Brain microvascular endothelial cell (primary cell): ENCODE measurements around the gene TLE6.
"Not testable (repeated sequence)": the region's sequence is repeated elsewhere in the genome, so short reads cannot be mapped to it uniquely, and the experiment has no call there.

Source experiments
- DNase-seq: peaks from one replicate; pipeline ENCODE4 v3.0.0-alpha.2; 2020
- H3K27ac ChIP-seq: fragments of 250-450 bp; sonication (Bioruptor Pico); 2 replicates; pipeline ENCODE4 v1.5.1; 2020; ENCODE audit warnings: mild to moderate bottlenecking, moderate library complexity
- H3K27me3 ChIP-seq: fragments of 250-450 bp; sonication (Bioruptor Pico); replicated peaks from 2 replicates; pipeline ENCODE4 v1.5.1; 2020; ENCODE audit warnings: mild to moderate bottlenecking
- H3K36me3 ChIP-seq: fragments of 250-450 bp; sonication (Bioruptor Pico); replicated peaks from 2 replicates; pipeline ENCODE4 v1.5.1; 2020; ENCODE audit warnings: mild to moderate bottlenecking
- H3K4me3 ChIP-seq: 2 replicates; pipeline ENCODE4 v1.5.1; 2011; ENCODE audit warnings: low read depth, mild to moderate bottlenecking, control low read depth, low read length, moderate library complexity
- in situ Hi-C: cut with HindIII; loops from 2 replicates; pipeline ENCODE4 v1.10.0; 2017; ENCODE audit warnings: low sequenced_read_pairs, low pct_ligation_motif_present
- TF ChIP-seq, protein P1 (sequence below): IDR thresholded peaks from 2 replicates; pipeline ENCODE4 v1.5.1; 2011; ENCODE audit warnings: low read depth, mild to moderate bottlenecking, moderate library complexity, low read length, control low read depth, inconsistent platforms; ENCODE audit errors: missing control alignments

TLE6 gene

DNA sequence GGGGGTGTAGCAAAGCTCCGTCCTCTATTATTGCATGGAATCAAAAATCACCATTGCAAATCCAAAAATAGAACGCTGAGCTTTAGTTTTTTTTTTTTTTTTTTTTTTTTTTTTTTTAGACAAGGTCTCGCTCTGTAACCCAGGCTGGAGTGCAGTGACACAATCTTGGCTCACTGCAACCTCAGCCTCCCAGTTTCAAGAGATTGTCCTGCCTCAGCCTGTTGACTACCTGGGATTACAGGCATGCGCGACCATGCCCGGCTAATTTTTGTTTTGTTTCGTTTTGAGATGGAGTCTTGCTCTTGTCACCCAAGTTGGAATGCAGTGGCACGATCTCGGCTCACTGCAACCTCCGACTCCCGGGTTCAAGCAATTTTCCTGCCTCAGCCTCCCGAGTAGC lies 17.2 kb upstream of the TLE6 start:
- Histone ChIP-seq H3K27me3 (no peaks in the 10 kb centered on the region), H3K36me3 (no peaks in the 10 kb centered on the region), H3K4me3 (no peak overlapping the region), H3K27ac (no peak overlapping the region)
- in situ Hi-C loops = no loop called here
- TF ChIP-seq, protein P1, sequence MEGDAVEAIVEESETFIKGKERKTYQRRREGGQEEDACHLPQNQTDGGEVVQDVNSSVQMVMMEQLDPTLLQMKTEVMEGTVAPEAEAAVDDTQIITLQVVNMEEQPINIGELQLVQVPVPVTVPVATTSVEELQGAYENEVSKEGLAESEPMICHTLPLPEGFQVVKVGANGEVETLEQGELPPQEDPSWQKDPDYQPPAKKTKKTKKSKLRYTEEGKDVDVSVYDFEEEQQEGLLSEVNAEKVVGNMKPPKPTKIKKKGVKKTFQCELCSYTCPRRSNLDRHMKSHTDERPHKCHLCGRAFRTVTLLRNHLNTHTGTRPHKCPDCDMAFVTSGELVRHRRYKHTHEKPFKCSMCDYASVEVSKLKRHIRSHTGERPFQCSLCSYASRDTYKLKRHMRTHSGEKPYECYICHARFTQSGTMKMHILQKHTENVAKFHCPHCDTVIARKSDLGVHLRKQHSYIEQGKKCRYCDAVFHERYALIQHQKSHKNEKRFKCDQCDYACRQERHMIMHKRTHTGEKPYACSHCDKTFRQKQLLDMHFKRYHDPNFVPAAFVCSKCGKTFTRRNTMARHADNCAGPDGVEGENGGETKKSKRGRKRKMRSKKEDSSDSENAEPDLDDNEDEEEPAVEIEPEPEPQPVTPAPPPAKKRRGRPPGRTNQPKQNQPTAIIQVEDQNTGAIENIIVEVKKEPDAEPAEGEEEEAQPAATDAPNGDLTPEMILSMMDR = no peak
- DNase-seq = no peak

DNA sequence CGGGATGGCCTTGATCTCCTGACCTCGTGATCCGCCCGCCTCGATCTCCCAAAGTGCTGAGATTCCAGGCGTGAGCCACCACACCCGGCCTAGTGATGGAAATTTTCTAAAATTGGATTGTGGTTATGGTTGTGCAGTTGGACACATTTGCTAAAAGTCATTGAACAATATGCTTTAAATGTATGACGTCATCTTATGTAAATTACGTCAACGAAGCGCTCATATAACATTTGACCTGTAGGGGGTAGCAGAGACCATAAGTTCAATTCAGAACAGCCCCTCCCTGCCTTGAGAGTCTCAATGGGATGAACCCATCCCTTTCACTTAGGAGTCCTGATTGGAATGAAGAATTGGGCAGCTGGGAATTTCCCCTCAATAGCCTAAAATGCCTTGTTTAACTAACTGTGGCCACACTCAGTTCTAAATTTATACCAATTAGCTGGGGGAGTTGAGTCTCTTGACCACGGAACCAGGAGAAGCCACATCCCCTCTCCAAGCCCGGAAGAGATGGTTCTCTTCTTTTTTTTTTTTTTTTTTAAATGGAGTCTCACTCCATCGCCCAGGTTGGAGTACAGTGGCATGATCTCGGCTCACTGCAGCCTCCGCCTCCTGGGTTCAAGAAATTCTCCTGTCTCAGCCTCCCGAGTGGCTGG lies 15.2 kb upstream of the TLE6 start:
- no peak overlapping the region for H3K4me3 ChIP-seq
- TF ChIP-seq, protein P1 = peak; percentile 69
- DNase-seq = peak; percentile 74
- H3K27me3 ChIP-seq = no peaks in the 10 kb centered on the region
- in situ Hi-C loops = no loop called here
- H3K36me3 ChIP-seq = no peaks in the 10 kb centered on the region
- no peak overlapping the region for H3K27ac ChIP-seq

DNA sequence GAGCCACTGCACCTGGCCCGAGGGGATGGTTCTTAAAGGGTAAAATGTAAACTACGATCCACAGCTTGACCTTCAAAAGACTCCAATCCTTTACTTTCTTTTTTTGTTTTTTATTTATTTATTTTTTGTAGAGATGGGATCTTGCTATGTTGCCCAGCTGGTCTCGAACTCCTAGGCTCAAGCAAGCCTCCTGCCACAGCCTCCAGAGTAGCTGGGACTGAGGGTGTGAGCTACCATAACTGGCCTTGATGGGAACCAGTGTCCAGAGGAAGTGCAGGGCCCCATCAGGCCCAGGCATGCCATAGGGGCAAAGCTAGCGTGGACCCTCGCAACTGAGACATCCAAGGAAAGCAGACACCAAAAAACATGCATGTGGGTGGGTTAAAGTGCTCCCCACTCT lies 14.2 kb upstream of the TLE6 start:
- DNase-seq = no peak
- TF ChIP-seq, protein P1 = no peak

DNA sequence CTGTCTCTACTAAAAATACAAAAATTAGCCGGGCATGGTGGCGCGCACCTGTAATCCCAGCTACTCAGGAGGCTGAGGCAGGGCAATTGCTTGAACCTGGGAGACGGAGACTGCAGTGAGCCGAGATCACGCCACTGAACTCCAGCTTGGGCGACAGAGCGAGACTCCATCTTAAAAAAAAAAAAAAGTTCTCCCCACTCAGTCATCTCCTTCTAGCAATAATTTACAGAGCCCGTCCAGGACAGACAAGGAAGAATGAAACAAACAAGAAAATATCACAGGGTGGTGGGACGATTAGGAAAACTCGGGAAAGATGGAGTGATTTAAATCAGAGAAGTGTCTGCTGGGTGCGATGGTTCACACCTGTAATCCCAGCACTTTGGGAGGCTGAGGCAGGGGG lies 13.7 kb upstream of the TLE6 start:
- in situ Hi-C loops, DNase-seq: not testable (repeated sequence)

More for the DNA sequence above, 14.2 kb upstream of the TLE6 start:
- H3K36me3 ChIP-seq = no peaks in the 10 kb centered on the region
- no peak overlapping the region for H3K27ac ChIP-seq
- in situ Hi-C loops = no loop called here
- no peaks in the 10 kb centered on the region for H3K27me3 ChIP-seq
- no peak overlapping the region for H3K4me3 ChIP-seq

DNA sequence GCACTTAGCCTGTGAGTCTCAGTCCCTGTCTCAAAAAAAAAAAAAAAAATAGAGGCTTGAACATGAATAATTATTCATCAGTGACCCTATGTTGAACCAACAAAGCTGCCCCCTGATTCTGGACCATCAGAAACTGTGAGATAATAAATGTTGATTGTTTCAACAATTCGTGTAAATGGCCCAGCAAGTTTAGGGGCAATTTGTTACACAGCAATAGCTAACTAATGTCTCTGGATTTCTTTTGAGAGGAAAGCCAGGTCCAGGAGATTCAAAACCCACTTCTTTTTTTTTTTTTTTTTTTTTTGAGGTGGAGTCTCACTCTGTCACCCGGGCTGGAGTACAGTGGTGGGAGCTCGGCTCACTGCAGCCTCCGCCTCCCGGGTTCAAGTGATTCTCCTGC lies 12.5 kb upstream of the TLE6 start:
- TF ChIP-seq, protein P1 = no peak

More for the DNA sequence above, 13.7 kb upstream of the TLE6 start:
- not testable (repeated sequence) for H3K27ac ChIP-seq, H3K27me3 ChIP-seq, H3K4me3 ChIP-seq, H3K36me3 ChIP-seq

DNA sequence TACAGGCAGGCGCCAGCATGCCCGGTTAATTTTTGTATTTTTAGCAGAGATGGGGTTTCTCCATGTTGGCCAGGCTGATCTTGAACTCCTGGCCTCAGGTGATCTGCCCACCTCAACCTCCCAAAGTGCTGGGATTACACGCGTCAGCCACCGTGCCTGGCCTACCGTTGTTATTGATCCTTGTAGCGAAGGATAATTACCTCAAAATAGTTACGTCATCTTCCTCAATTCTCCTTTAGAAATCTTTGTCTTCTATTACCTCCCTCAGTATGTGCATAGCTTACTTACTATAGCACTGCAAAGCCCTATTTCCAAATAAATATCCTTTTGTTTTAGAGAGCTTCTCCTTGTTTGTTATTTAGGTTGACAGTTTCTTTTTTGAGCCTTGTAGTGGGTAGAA lies 9.4 kb upstream of the TLE6 start:
- no peaks in the 10 kb centered on the region for H3K27me3 ChIP-seq

More for the DNA sequence above, 12.5 kb upstream of the TLE6 start:
- Histone ChIP-seq H3K27ac (no peak overlapping the region), H3K27me3 (no peaks in the 10 kb centered on the region), H3K4me3 (no peak overlapping the region), H3K36me3 (no peaks in the 10 kb centered on the region)
- DNase-seq = no peak
- in situ Hi-C loops = no loop called here

More for the DNA sequence above, 9.4 kb upstream of the TLE6 start:
- in situ Hi-C loops = no loop called here
- Histone ChIP-seq H3K36me3 (no peaks in the 10 kb centered on the region), H3K4me3 (no peak overlapping the region), H3K27ac (no peak overlapping the region)
- TF ChIP-seq, protein P1 = no peak
- DNase-seq = no peak
